Measurements from ENCODE around the gene GTF2IRD1.
"Not testable (repeated sequence)": the region's sequence is repeated elsewhere in the genome, so short reads cannot be mapped to it uniquely, and the experiment has no call there.

Gene GTF2IRD1

GRCh38 chr7:74632505-74632904 lies 178.8 kb downstream of the GTF2IRD1 start:
- Mint-ChIP-seq H3K27ac (no peak overlapping the region), H3K27me3 (ENCODE audit: low read depth, poor library complexity) (peaks cover 6% of the 10 kb centered on the region), H3K36me3 (ENCODE audit: low read depth) (no peaks in the 10 kb centered on the region), H3K4me1 (peaks cover 40% of the 10 kb centered on the region), H3K9me3 (no peaks in the 10 kb centered on the region), H3K4me3 (no peak overlapping the region)
- no peak for TF ChIP-seq CTCF (IDR thresholded peaks at IDR 0.05)
- no peak for DNase-seq

- Mint-ChIP-seq H3K4me3 (no peak overlapping the region), H3K36me3 (ENCODE audit: low read depth) (no peaks in the 10 kb centered on the region), H3K9me3 (no peaks in the 10 kb centered on the region), H3K4me1 (peaks cover 30% of the 10 kb centered on the region), H3K27me3 (ENCODE audit: low read depth, poor library complexity) (peaks cover 6% of the 10 kb centered on the region), H3K27ac (no peak overlapping the region)
- no peak for TF ChIP-seq CTCF (IDR thresholded peaks at IDR 0.05)
- no peak for DNase-seq
Observed at GRCh38 chr7:74633451-74633921, 179.8 kb downstream of the GTF2IRD1 start.

- Mint-ChIP-seq H3K36me3 (ENCODE audit: low read depth) (no peaks in the 10 kb centered on the region), H3K27ac (no peak overlapping the region), H3K4me1 (peaks cover 11% of the 10 kb centered on the region), H3K27me3 (ENCODE audit: low read depth, poor library complexity) (peaks cover 2% of the 10 kb centered on the region), H3K4me3 (no peak overlapping the region), H3K9me3 (no peaks in the 10 kb centered on the region)
- DNase-seq: no peak
- TF ChIP-seq CTCF (IDR thresholded peaks at IDR 0.05): no peak
Observed at GRCh38 chr7:74637745-74638144, 184.0 kb downstream of the GTF2IRD1 start.

- H3K27ac Mint-ChIP-seq; H3K27me3 Mint-ChIP-seq (ENCODE audit: low read depth, poor library complexity); H3K36me3 Mint-ChIP-seq (ENCODE audit: low read depth); DNase-seq; H3K9me3 Mint-ChIP-seq; H3K4me3 Mint-ChIP-seq: not testable (repeated sequence)
- peaks cover 16% of the 10 kb centered on the region for H3K4me1 Mint-ChIP-seq
Observed at GRCh38 chr7:74650055-74650454, 196.3 kb downstream of the GTF2IRD1 start.

GRCh38 chr7:74650493-74651132 lies 196.9 kb downstream of the GTF2IRD1 start:
- H3K36me3 Mint-ChIP-seq (ENCODE audit: low read depth); H3K4me3 Mint-ChIP-seq; H3K9me3 Mint-ChIP-seq; H3K27ac Mint-ChIP-seq; DNase-seq; H3K27me3 Mint-ChIP-seq (ENCODE audit: low read depth, poor library complexity): not testable (repeated sequence)
- H3K4me1 Mint-ChIP-seq: peaks cover 21% of the 10 kb centered on the region

GRCh38 chr7:74651133-74651504 lies 197.4 kb downstream of the GTF2IRD1 start:
- not testable (repeated sequence) for H3K27ac Mint-ChIP-seq; H3K4me3 Mint-ChIP-seq; H3K9me3 Mint-ChIP-seq; DNase-seq; H3K36me3 Mint-ChIP-seq (ENCODE audit: low read depth); H3K27me3 Mint-ChIP-seq (ENCODE audit: low read depth, poor library complexity)
- H3K4me1 Mint-ChIP-seq: peaks cover 26% of the 10 kb centered on the region

Data from nephron progenitor cell (in vitro differentiated cells).